ENCODE measurements around the gene TCP10L.
"Not testable (repeated sequence)": the region's sequence is repeated elsewhere in the genome, so short reads cannot be mapped to it uniquely, and the experiment has no call there.

Gene TCP10L

GRCh38 chr21:32585970-32586369 is 647 bp upstream of the TCP10L start:
- no peak for DNase-seq

- DNase-seq = no peak
Observed at GRCh38 chr21:32584472-32584871, 851 bp downstream of the TCP10L start.

- no peak for DNase-seq
Observed at GRCh38 chr21:32581732-32582131, 3.6 kb downstream of the TCP10L start.

GRCh38 chr21:32580949-32581348 is 4.4 kb downstream of the TCP10L start:
- DNase-seq = no peak

DNA sequence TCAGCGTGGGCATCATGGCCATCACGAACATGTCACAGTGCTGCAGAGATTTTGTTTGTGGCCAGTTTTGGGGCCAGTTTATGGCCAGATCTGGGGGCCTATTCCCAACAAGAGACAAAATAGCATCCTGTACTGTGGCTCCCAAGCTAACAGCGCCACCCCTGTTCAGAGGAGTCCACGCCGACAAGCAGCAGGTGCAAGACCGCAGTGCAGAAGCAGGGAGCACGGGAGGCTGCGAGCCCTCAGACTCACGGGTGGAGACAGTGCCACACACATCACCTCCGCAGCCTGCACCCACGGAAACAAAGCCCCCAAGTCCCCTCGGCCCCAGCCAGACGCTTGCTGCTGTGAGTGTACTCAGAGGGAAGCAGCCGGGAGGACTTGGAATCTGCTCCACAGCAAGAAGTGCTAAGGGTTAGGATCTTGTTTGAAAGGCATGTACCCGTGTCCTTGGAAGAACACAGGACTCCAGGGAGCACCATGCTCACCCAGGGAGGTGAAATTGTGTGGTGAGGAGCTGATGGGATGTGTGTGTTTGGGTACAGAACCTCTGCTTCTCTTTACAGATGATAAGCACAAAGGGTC is 7.1 kb downstream of the TCP10L start:
- no peak for DNase-seq

DNA sequence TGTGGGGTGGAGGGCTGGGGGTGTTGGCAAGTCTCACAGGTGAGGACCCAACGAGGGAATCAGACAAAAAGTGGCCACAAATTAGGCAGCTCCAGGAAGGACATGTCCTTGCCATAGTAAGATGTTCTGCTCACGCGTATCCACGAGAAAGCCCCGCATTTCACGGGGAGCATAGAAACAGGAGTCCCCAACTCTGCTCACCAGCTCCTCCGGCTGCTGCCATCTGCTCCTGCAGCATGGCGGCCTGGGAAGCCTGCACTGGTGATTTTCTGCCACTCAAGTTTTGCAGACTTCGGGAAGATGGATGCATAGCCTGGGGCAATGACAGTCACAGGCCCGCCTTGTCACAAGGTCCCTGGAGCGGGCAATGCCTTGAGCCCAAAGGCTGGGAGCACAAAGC is 9.3 kb downstream of the TCP10L start:
- DNase-seq = no peak

GRCh38 chr21:32574946-32575925 is 10.1 kb downstream of the TCP10L start:
- DNase-seq = no peak

DNA sequence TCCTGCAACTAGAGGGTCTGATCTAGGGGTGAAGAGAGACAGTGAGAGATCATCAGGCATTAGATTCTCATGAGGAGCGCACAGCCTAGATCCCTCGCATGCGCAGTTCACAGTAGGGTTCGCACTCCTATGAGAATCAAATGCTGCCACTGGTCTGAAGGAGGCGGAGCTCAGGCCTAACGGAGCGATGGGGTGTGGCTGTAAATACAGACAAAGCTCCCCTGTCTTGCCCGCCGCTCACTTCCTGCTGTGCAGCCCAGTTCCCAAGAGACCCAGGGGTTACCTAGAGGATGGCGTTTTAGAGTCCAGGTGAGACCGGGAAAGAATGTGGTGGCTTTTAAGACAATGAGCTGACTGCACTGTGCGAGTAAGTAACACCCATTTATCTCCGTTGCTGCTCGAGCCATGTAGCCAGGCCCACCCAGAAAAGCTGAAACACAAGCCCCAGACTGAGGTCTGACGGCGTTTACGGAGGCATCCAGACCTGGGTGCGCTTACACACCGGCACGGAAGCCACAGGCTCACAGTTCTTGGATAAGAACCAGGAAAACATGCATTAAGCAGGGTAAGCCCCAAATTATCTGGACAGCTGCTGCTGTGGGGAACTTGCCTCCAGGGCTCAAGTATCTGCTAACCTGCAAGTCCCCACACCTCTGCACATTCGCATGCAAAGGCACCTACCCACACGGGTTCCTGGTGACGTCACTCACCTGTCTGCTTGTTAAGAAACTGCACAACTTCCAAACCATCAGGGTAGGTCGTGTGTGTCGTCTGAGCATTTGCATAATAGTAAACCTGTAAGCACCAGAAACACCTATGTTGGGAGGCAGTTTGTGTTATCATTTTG is 12.5 kb downstream of the TCP10L start:
- DNase-seq = peak in 2 of 3 experiments; percentile 50 to 76

GRCh38 chr21:32570456-32570855 is 14.9 kb downstream of the TCP10L start:
- DNase-seq = no peak

GRCh38 chr21:32569261-32570230 is 15.8 kb downstream of the TCP10L start:
- peak; percentile 66 to 96 (median 94) for DNase-seq

DNA sequence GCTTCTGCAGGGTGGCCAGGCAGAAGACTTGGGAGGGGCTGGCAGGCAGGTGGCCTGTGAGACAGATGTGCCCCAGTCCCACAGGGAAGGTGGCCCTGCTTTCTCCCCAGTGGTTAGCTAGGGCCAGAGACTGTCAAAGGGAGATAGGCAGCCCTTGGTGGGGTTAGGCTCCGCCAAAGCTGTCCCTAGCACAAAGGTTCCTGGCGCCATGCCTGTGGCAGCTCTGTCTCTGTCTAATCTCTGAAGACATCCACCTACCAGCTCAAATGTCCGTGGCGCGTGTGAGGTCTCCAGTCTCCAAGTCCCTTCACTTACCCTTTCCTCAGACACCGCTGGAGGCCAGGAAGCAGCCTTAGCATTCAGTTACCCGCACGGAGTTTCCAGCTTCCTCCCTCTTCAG is 17.7 kb downstream of the TCP10L start:
- no peak for DNase-seq

GRCh38 chr21:32566741-32567389 is 18.5 kb downstream of the TCP10L start:
- DNase-seq = no peak

- no peak for DNase-seq
Observed at GRCh38 chr21:32565856-32566465, 19.4 kb downstream of the TCP10L start.

GRCh38 chr21:32562915-32563314 is 22.4 kb downstream of the TCP10L start:
- no peak for DNase-seq

GRCh38 chr21:32562426-32562825 is 22.9 kb downstream of the TCP10L start:
- DNase-seq = no peak

- not testable (repeated sequence) for DNase-seq
Observed at GRCh38 chr21:32561476-32561875, 23.8 kb downstream of the TCP10L start.

GRCh38 chr21:32560896-32561295 is 24.4 kb downstream of the TCP10L start:
- DNase-seq = no peak

- DNase-seq = no peak
Observed at GRCh38 chr21:32559006-32559610, 26.2 kb downstream of the TCP10L start.

GRCh38 chr21:32558106-32558505 is 27.2 kb downstream of the TCP10L start:
- no peak for DNase-seq

GRCh38 chr21:32554832-32555638 is 30.3 kb downstream of the TCP10L start:
- DNase-seq = no peak
